ENCODE results near the gene MPPED1. TPM values are rescaled to one million over a fixed set of nuclear protein-coding genes. Genes with fewer than 3 reads are reported as not detected.
A peak's percentile ranks its signal among the peaks of the same experiment; 100 is the strongest.

The MPPED1 gene
- total RNA-seq, 6 donors from 2014 or later: not detected

DNA sequence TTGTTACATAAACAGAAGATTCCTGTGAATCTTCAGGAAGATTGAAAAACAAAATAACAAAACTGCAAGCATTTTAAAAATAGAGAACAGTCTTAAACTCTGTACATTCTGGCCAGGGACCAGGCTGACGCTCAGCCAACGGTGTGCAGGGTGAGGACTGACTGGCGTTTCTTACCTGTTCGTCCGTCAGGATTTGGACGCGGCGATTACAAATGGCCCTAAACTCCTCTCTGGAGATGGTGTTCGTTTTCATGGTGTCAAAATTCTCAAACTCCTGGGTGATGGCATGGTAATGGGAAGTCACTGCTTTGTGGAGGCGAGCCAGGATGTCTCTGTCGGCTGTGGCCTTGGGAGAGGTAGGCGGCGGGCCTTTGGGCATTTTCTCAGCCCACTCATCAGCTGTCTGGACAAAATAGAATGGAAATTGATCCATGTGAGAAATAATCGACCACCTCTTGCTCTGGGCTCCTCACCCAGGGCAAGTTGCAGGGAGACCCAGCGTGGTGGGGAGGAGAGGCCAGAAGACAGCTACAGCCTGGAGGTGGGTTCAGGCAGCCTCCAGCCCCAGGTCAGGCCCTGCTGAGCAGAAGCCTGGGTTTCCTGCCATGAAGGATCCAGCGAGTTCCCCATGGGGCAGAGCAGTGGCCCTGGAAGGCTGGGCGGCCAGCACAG lies 143.0 kb downstream of the MPPED1 start:
- Histone ChIP-seq H3K27ac (no peak overlapping the region), H3K27me3 (no peaks in the 10 kb centered on the region), H3K4me1 (no peaks in the 10 kb centered on the region), H3K36me3 (no peaks in the 10 kb centered on the region), H3K9me3 (peaks cover 0 to 10% (median 0%) of the 10 kb centered on the region in 4 donors), H3K4me3 (no peak overlapping the region)
- ATAC-seq (ENCODE audit: low FRiP score in 2 of 2) (no peak), DNase-seq (peak in 1 of 2 donors; percentile 45)
- TF ChIP-seq, protein P1, sequence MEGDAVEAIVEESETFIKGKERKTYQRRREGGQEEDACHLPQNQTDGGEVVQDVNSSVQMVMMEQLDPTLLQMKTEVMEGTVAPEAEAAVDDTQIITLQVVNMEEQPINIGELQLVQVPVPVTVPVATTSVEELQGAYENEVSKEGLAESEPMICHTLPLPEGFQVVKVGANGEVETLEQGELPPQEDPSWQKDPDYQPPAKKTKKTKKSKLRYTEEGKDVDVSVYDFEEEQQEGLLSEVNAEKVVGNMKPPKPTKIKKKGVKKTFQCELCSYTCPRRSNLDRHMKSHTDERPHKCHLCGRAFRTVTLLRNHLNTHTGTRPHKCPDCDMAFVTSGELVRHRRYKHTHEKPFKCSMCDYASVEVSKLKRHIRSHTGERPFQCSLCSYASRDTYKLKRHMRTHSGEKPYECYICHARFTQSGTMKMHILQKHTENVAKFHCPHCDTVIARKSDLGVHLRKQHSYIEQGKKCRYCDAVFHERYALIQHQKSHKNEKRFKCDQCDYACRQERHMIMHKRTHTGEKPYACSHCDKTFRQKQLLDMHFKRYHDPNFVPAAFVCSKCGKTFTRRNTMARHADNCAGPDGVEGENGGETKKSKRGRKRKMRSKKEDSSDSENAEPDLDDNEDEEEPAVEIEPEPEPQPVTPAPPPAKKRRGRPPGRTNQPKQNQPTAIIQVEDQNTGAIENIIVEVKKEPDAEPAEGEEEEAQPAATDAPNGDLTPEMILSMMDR (IDR thresholded peaks at IDR 0.05): no peak
- no peak for TF ChIP-seq POLR2AphosphoS5 (IDR thresholded peaks at IDR 0.05)
- TF ChIP-seq POLR2A (IDR thresholded peaks at IDR 0.05): no peak
- no peak for TF ChIP-seq EP300 (IDR thresholded peaks at IDR 0.05)
- WGBS, 2 donors: 84 to 90% methylated on average over 17 of the region's 17 CpGs

DNA sequence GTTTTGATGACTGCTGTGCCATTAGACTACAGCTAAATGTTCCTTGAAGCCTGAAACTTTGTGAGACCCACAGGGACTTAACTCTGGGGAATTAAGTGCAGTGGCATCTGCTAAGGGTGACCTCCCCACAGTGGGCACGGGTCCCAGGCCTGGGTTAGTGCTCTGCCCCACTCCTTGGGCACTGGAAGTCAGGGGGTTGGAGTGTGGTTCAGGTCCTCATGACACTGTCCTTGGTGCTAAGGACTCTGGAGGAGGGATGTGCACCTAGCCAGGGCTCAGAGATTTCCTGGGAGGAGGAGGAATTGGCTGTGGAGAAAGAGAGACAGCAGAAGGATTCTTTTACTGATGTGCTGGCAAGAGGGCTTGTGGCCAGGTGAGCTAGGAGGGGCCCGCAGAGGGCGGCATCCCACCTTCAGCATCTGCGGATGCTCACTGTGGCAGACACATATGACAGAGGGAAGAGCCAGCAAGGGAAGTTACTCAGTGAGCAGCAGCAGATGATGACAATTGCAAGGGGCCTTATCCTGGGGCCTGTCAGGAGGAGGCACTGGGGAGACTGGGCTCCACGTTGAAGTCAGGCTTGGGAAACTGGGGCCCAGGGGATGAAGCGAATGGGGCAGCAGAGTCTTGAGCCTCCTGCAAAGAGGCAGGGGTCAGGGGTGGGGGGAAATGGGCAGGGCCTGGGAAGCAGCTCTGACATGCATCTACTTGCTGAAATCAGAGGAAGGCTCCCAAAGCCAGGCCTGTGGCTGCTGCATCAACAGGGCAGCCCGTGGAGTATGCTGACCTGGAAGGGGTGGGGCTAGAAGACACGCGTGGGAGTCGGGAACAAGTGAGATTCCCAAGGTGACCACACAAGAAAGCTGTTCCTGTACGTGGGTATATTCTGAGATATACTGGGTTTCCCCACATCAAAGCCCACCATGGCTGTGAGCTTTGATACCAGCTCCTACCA lies 144.0 kb downstream of the MPPED1 start:
- Histone ChIP-seq H3K27ac (no peak overlapping the region), H3K4me3 (no peak overlapping the region), H3K27me3 (no peaks in the 10 kb centered on the region), H3K9me3 (peaks cover 0 to 10% (median 0%) of the 10 kb centered on the region in 4 donors), H3K36me3 (no peaks in the 10 kb centered on the region), H3K4me1 (no peaks in the 10 kb centered on the region)
- DNase-seq (peak in 1 of 2 donors; percentile 30), ATAC-seq (ENCODE audit: low FRiP score in 2 of 2) (no peak)
- TF ChIP-seq, protein P1 (IDR thresholded peaks at IDR 0.05): no peak
- no peak for TF ChIP-seq EP300 (IDR thresholded peaks at IDR 0.05)
- no peak for TF ChIP-seq POLR2A (IDR thresholded peaks at IDR 0.05)
- TF ChIP-seq POLR2AphosphoS5 (IDR thresholded peaks at IDR 0.05): no peak
- 80 to 81% methylated on average over 10 to 11 of the region's 11 CpGs for WGBS, 2 donors

Other genes with a start within 250 kb of the MPPED1 start
- 10 to 100 TPM; 19.6 to 49.2 (median 25.0) TPM for gene TTLL12, start 224.9 kb upstream of the MPPED1 start, total RNA-seq
- 10 to 100 TPM in 5 of 6 donors, 1 to 10 TPM in 1; 9.7 to 55.9 (median 20.8) TPM for gene SCUBE1, start 68.6 kb upstream of the MPPED1 start, total RNA-seq

All from upper lobe of left lung (tissue), 6 donors.